GM19468 (cell line): Measurements from ENCODE around the gene DHRS2.

Experiments
- ATAC-seq: cut with Tn5 transposase; IDR thresholded peaks from one replicate; pipeline ENCODE4 v1.9.1; 2021; ENCODE audit warnings: mild to moderate bottlenecking, moderate library complexity, moderate number of reproducible peaks; ENCODE audit not compliant: unreplicated experiment; ENCODE audit errors: extremely low read depth

The DHRS2 gene

DNA sequence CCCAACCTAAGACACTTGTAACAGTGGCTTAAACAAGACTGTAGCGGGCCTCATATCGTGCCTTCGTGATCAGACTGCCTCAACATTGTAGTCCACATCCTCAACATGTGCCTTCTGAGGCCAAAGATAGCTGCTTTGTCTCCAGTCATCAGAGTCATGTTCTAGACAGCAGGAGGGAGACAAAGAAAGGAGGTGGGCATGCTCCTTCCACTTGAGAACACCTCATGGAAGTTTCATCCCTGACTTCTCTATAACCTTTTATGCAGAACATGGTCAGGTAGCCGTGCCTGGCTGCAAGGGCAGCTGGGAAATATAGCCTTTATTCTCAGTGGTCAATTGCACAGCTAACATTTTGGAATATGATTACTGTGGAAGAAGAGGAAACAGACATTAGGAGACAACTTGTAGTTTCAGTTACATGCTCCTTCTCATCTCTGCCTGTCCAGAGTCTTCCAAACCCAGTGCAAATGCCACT, 25.3 kb upstream of the DHRS2 start:
- no peak for ATAC-seq

- ATAC-seq: no peak
Observed at GRCh38 chr14:23612354-23612732, 23.8 kb upstream of the DHRS2 start.

- ATAC-seq: no peak
Observed at GRCh38 chr14:23612802-23613201, 23.4 kb upstream of the DHRS2 start.

DNA sequence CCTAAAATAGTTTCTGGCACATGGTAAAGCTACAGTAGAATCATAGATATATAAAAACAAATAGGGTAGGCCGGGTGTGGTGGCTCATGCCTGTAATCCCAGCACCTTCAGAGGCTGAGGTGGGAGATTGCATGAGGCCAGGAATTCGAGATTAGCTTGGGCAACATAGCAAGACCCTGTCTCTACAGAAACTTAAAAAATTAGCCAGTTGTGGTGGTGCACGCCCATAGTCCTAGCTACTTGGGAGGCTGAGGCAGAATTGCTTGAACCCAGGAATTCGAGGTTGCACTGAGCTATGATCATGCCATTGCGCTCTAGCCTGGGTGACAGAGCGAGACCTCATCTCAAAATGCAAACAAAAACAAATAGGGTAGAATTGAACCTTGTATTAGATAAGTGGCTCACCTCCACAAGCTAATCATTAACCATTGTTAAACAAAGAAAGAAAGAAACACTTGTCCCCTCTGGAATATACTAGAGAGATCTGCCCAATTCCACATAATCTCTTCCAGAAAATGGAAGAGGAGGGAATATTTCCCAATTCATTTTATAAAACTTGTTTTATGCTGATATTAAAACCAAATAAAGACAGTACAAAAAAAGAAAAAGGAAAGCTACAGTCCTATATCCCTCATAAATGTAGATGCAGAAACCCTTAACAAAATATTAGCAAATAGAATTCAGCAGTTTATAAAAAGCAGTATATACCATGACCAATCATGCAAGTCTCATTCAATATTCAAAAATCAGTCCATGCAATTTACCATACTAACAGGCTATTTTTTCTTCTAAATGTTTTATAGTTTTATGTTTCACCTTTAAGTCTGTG, 22.7 kb upstream of the DHRS2 start:
- ATAC-seq: no peak

DNA sequence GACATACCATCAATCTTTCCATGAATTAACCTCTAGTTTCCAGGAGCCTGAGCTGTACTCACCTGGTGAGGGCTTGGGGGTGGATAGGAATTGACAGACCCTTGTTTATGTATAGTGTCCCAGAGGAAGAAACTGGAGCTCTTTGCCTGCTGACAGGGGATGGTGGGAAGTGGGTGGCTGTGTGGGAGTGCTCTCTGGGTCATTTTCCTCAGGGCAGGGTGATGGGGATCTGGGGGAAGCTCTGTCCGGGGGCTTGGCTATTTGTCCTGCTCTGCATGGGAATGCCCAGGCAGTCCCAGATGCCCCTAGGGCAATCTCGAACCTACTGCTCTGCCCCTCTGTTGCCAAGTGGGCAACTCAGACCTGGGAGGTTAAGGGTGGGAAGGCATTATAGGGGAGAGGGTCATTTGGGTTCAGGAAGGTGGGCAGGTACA, 21.8 kb upstream of the DHRS2 start:
- ATAC-seq: no peak

GRCh38 chr14:23615856-23616255, 20.3 kb upstream of the DHRS2 start:
- ATAC-seq: no peak

- ATAC-seq: no peak
Observed at GRCh38 chr14:23617539-23617938, 18.6 kb upstream of the DHRS2 start.

- no peak for ATAC-seq
Observed at GRCh38 chr14:23618415-23618988, 17.7 kb upstream of the DHRS2 start.

DNA sequence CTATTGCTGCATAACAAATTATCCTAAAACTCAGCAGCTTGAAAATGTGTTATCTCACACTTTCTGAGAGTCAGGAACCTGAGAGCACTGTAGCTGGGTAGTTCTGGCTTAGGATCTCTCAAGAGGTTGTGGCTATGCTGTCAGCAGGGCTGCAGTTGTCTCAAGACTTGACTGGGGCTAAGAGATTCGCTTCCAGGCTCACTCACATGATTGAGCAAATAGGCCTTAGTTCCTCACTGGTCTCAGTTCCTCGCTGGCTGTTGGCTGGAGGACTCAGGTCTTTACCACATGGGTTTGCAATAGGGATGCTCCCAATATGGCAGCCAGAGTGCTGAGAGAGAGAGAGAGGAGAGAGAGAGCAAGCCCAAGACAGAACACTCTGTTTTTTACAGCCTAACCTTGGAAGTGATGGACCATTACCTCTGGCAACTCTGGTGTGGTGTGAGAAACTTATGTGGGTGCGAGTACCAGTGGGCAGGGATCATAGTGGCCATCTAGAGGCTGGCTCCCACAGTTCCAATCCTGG, 15.9 kb upstream of the DHRS2 start:
- ATAC-seq: no peak

GRCh38 chr14:23621204-23621931, 14.8 kb upstream of the DHRS2 start:
- ATAC-seq: no peak

GRCh38 chr14:23621932-23622730, 14.0 kb upstream of the DHRS2 start:
- ATAC-seq: no peak

GRCh38 chr14:23622990-23623389, 13.2 kb upstream of the DHRS2 start:
- ATAC-seq: no peak

GRCh38 chr14:23623962-23624361, 12.2 kb upstream of the DHRS2 start:
- no peak for ATAC-seq

- no peak for ATAC-seq
Observed at GRCh38 chr14:23624830-23625404, 11.2 kb upstream of the DHRS2 start.

DNA sequence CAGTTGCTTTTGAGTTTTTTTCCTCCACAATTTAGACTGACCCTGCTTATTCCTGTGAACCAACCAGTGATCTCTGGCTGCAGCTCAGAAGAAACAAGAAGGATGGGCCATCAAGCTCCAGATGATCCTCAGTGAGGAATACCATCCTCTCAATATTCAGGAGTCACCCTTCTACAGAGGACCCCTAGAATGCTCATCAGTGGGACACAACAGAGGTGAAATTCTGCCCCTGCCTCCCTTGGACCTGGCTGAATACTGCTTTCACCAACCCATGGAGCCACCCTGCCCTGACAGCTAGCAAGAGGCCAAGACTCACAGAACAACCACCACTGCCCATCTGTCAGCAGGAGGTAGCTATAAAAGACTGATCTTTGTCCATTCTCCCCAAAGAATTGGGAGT, 9.2 kb upstream of the DHRS2 start:
- no peak for ATAC-seq

GRCh38 chr14:23627961-23628360, 8.2 kb upstream of the DHRS2 start:
- ATAC-seq: no peak

DNA sequence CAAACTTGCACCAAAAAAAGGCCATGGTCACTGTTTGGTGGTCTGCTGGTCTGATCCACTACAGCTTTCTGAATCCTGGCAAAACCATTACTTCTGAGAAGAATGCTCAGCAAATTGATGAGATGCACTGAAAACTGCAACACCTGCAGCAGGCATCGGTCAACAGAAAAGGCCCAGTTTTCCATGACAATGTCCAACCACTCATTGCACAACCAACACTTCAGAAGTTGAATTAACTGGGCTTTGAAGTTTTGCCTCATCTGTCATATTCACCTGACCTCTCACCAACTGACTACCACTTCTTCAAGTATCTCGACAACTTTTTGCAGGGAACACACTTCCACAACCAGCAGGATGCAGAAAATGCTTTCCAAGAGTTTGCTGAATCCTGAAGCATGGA, 7.0 kb upstream of the DHRS2 start:
- no peak for ATAC-seq

DNA sequence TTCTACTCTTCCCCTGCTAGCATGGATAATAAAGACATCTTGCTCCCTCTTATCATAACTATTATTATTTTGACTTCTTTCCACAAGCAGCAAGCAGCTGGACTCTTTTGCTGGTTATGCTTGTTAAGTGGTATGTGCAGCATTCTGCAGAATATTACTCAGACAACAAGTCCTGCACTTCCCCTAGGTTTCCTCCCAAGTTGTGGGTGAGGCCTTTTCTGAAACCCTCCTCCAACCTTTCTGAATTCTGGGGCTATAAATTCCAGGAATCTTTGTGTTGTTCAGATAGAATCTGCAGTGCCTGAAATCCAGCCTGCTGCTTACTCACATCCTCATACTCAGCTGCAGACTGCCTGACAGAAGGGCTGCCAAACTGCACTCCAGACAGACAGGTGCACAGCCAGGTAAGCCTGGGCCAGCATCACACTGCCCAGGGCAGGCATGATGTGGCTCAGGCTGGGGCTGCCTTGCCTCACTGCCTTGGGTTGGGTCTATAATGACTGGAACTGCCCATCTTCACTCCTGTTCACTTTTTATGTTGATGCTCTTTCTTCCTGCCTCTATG, 6.2 kb upstream of the DHRS2 start:
- ATAC-seq: no peak

GRCh38 chr14:23630687-23631086, 5.5 kb upstream of the DHRS2 start:
- ATAC-seq: no peak
